A673 (cell line): ENCODE data around the gene CACNA2D4. TPM values are rescaled to one million over a fixed set of nuclear protein-coding genes. Genes with fewer than 3 reads are reported as not detected.

ENCODE experiments used
- BruUV-seq: library from RNA; stranded (reverse); fragments of 400-500 nt; replicated peaks from 2 replicates; lab custom pipeline; 2021; lab: Mats Ljungman, UMichigan
- CTCF ChIA-PET: fragments of 300-600 bp; sonication (Branson Sonifier 250); formaldehyde crosslinking; loops from one replicate; lab custom pipeline; 2022; ENCODE audit warnings: antibody characterized with exemption; lab: Charles Lee
- POLR2A ChIA-PET: fragments of 300-600 bp; sonication (Branson Sonifier 250); formaldehyde crosslinking; loops from one replicate; lab custom pipeline; 2022; ENCODE audit warnings: antibody characterized with exemption; ENCODE audit not compliant: low non-redundant PET; lab: Charles Lee
- DNase-seq: peaks from one replicate; pipeline ENCODE4 v3.0.0-alpha.2; 2015; ENCODE audit warnings: low spot score
- H3K27ac ChIP-seq: fragments of 200-600 bp; sonication (generic); 2 replicates; pipeline ENCODE4 v1.5.1; 2016; ENCODE audit warnings: mixed run types, low read depth, mild to moderate bottlenecking, mixed read lengths, antibody characterized with exemption, low read length; ENCODE audit not compliant: poor library complexity, severe bottlenecking
- H3K27me3 ChIP-seq: fragments of 200-600 bp; sonication (generic); replicated peaks from 2 replicates; pipeline ENCODE4 v1.6.1; 2017; ENCODE audit warnings: mixed run types, low read depth, mild to moderate bottlenecking, mixed read lengths, antibody characterized with exemption, low read length; ENCODE audit not compliant: insufficient read depth, poor library complexity
- H3K36me3 ChIP-seq: fragments of 200-600 bp; sonication (generic); 2 replicates; pipeline ENCODE4 v1.6.1; 2016; ENCODE audit warnings: mixed run types, mild to moderate bottlenecking, mixed read lengths, antibody characterized with exemption, low read length; ENCODE audit not compliant: insufficient read depth, poor library complexity, severe bottlenecking
- H3K4me1 ChIP-seq: fragments of 200-600 bp; sonication (generic); 2 replicates; pipeline ENCODE4 v1.6.1; 2017; ENCODE audit warnings: mixed run types, mild to moderate bottlenecking, mixed read lengths, antibody characterized with exemption, low read length; ENCODE audit not compliant: insufficient read depth, poor library complexity, severe bottlenecking
- H3K4me3 ChIP-seq: fragments of 200-600 bp; sonication (generic); 2 replicates; pipeline ENCODE4 v1.5.1; 2016; ENCODE audit warnings: low read depth, mixed run types, mild to moderate bottlenecking, mixed read lengths, low read length; ENCODE audit not compliant: poor library complexity, severe bottlenecking
- H3K9me3 ChIP-seq: fragments of 200-600 bp; sonication (generic); 2 replicates; pipeline ENCODE4 v1.6.1; 2016; ENCODE audit warnings: mixed run types, low read depth, mild to moderate bottlenecking, mixed read lengths, antibody characterized with exemption, low read length; ENCODE audit not compliant: poor library complexity, severe bottlenecking
- EZH2 ChIP-seq: fragments of 200-600 bp; sonication (generic); IDR thresholded peaks from 2 replicates; pipeline ENCODE4 v1.6.1; 2017; ENCODE audit warnings: borderline replicate concordance, low read depth, mild to moderate bottlenecking, mixed read lengths, antibody characterized with exemption, low read length; ENCODE audit not compliant: poor library complexity, severe bottlenecking
- intact Hi-C: fragments of 100-400 bp; cut with micrococcal nuclease; formaldehyde crosslinking; loops from one replicate; pipeline ENCODE4 v1.10.0; 2022; ENCODE audit not compliant: unreplicated experiment
- total RNA-seq: library from RNA; stranded (reverse); gene quantifications from 2 replicates; pipeline ENCODE4 v1.2.3, GENCODE V29; 2021
- TF ChIP-seq, protein P1 (sequence below): fragments of 300-800, 200-600 bp; sonication (generic); conservative IDR thresholded peaks from 2 replicates; pipeline ENCODE4 v1.5.1; 2017; ENCODE audit warnings: low read depth, mild to moderate bottlenecking, antibody characterized with exemption, low read length, moderate library complexity, mixed read lengths

The CACNA2D4 gene
- total RNA-seq, 1 experiment from 2014 or later, result 0.41 TPM

- ChIA-PET CTCF (no interaction called here), POLR2A (no interaction called here)
- Histone ChIP-seq H3K36me3 (no peaks in the 10 kb centered on the region), H3K4me1 (no peaks in the 10 kb centered on the region), H3K9me3 (no peaks in the 10 kb centered on the region), H3K27me3 (no peaks in the 10 kb centered on the region), H3K4me3 (no peak overlapping the region), H3K27ac (no peak overlapping the region)
- intact Hi-C loops, result no loop called here
- TF ChIP-seq, protein P1, sequence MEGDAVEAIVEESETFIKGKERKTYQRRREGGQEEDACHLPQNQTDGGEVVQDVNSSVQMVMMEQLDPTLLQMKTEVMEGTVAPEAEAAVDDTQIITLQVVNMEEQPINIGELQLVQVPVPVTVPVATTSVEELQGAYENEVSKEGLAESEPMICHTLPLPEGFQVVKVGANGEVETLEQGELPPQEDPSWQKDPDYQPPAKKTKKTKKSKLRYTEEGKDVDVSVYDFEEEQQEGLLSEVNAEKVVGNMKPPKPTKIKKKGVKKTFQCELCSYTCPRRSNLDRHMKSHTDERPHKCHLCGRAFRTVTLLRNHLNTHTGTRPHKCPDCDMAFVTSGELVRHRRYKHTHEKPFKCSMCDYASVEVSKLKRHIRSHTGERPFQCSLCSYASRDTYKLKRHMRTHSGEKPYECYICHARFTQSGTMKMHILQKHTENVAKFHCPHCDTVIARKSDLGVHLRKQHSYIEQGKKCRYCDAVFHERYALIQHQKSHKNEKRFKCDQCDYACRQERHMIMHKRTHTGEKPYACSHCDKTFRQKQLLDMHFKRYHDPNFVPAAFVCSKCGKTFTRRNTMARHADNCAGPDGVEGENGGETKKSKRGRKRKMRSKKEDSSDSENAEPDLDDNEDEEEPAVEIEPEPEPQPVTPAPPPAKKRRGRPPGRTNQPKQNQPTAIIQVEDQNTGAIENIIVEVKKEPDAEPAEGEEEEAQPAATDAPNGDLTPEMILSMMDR, result 0 out of 2 replicates have a peak, but pooled peaks have one; percentile 11
- TF ChIP-seq EZH2, result no peak
- no peak for DNase-seq
- no TSS peak for BruUV-seq
These were observed 157.7 kb downstream of the CACNA2D4 start for GRCh38 chr12:1760566-1761382.

GRCh38 chr12:1758887-1759286 is 159.6 kb downstream of the CACNA2D4 start:
- DNase-seq, result no peak
- Histone ChIP-seq H3K27ac (no peak overlapping the region), H3K9me3 (no peaks in the 10 kb centered on the region), H3K4me1 (no peaks in the 10 kb centered on the region), H3K36me3 (peaks cover 5% of the 10 kb centered on the region), H3K27me3 (no peaks in the 10 kb centered on the region), H3K4me3 (no peak overlapping the region)
- CTCF ChIA-PET, result no interaction called here
- no TSS peak for BruUV-seq
- POLR2A ChIA-PET, result no interaction called here
- no peak for TF ChIP-seq EZH2
- TF ChIP-seq, protein P1, result no peak
- intact Hi-C loops, result no loop called here

- BruUV-seq, result no TSS peak
- H3K4me1 ChIP-seq, result no peaks in the 10 kb centered on the region
- no peak for TF ChIP-seq EZH2
- TF ChIP-seq, protein P1, result no peak
- H3K27me3 ChIP-seq, result no peaks in the 10 kb centered on the region
- peaks cover 5% of the 10 kb centered on the region for H3K36me3 ChIP-seq
- intact Hi-C loops, result no loop called here
- no peaks in the 10 kb centered on the region for H3K9me3 ChIP-seq
- H3K4me3 ChIP-seq, result no peak overlapping the region
- H3K27ac ChIP-seq, result no peak overlapping the region
- ChIA-PET CTCF (no interaction called here), POLR2A (no interaction called here)
- no peak for DNase-seq
These were observed 160.1 kb downstream of the CACNA2D4 start for GRCh38 chr12:1758376-1758775.
